Left colon (tissue), 2 donors: ENCODE data around the gene GNG7. TPM values are rescaled to one million over a fixed set of nuclear protein-coding genes. Genes with fewer than 3 reads are reported as not detected.
"Not testable (repeated sequence)": the region's sequence is repeated elsewhere in the genome, so short reads cannot be mapped to it uniquely, and the experiment has no call there.

ENCODE experiments used
- ATAC-seq: fragments of 200-7000 bp; cut with Tn5 transposase; one replicate; pipeline ENCODE4 v1.9.1; 2020; ENCODE audit warnings: mild to moderate bottlenecking, moderate library complexity
- DNase-seq, 2 donors: peaks; one replicate each; pipeline ENCODE4 v3.0.0-alpha.2; 2020
- intact Hi-C, 2 donors: fragments of 100-400 bp; cut with DNase I in 1 of 2; cut with micrococcal nuclease in 1 of 2; formaldehyde crosslinking; loops; one replicate each; pipeline versions ENCODE4 v1.11.2 to v1.14.0; 2022; cut with DNase I, micrococcal nuclease
- total RNA-seq, 2 donors: library from RNA; stranded (reverse); fragmentation: NEBNext Ultra II Directional; extraction: Animal tissue kit (Norgen Biotek cat#: 25700); gene quantifications; one replicate each; pipeline ENCODE4 v1.2.1, GENCODE V29; 2021
- donor health status: DM: no; HTN: no; CAD: no.
- donor health status: DM: yes; HTN: yes; CAD: no.

Gene GNG7
- total RNA-seq, 2 donors from 2014 or later, result 1.4 to 5.3 TPM

DNA sequence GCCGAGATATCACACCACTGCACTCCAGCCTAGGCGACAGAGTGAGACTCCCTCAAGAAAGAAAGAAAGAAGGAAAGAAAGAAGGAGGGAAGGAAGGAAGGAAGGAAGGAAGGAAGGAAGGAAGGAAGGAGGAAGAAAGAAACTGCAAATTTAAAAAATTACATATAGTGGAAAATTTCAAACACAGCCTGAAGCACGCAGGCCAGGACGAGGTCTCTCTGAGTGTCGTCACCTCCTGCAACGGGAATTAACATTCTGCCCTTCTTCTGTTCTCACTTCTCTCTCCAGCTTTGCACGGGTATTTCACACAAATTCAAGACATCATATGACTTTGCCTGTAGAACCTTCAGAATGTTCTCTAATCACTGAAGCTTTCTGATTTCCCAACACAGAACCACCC, 108.2 kb downstream of the GNG7 start:
- ATAC-seq, result no peak
- no peak for DNase-seq
- intact Hi-C loops, result no loop called here

DNA sequence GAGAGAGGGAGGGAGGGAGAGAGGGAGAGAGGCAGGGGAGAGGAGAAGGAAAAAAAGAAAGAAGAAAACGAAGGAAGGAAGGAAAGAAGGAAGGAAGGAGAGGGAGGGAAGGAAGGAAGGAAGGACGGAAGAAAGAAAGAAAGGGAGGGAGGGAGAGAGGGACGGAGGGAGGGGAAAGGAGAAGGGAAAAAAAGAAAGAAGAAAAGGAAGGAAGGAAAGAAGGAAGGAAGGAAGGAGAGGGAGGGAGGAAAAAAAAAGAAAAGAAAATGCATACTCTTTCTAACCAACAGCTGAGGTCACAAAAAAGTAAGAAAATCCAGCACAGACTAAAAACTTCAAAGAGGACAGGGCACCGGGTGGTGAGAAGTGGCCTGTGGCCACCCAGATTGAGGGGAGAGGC, 109.7 kb downstream of the GNG7 start:
- no peak for DNase-seq
- ATAC-seq, result no peak
- intact Hi-C loops, result no loop called here

DNA sequence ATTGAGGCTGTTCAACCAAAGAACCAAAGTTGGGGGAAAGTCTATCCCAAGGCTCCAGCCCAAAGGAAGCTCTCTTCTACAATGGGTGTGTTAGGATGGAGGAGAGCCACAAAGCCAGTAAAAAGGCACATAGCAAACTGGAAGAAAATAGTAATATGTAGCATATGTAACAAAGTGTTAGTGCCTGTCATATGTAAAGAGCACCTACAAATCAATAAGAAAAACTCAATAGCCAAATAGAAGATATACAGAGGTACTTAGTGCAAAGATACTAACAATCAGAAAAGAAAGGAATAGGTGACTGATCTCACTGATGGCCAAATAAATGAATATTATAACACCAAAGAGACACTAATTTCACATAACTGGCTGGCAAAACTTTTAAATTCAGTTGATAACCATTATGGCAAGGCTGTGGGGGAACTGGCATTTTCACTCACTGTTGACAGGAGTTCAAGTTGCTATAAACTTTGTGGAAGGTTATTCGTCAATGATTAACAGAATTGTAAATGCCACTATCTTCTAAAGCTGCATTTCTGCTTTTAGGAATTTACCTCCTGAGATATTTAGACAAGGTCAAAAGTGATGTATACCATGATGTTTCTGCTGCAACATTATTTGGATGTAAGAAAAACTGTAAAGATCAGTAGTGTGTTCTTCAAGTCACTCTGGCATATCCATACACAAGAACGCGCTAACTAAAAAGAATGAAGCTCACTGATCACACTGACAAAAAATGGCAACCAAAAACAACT, 110.8 kb downstream of the GNG7 start:
- intact Hi-C loops, result no loop called here
- DNase-seq, result no peak
- peak; percentile 63 for ATAC-seq

DNA sequence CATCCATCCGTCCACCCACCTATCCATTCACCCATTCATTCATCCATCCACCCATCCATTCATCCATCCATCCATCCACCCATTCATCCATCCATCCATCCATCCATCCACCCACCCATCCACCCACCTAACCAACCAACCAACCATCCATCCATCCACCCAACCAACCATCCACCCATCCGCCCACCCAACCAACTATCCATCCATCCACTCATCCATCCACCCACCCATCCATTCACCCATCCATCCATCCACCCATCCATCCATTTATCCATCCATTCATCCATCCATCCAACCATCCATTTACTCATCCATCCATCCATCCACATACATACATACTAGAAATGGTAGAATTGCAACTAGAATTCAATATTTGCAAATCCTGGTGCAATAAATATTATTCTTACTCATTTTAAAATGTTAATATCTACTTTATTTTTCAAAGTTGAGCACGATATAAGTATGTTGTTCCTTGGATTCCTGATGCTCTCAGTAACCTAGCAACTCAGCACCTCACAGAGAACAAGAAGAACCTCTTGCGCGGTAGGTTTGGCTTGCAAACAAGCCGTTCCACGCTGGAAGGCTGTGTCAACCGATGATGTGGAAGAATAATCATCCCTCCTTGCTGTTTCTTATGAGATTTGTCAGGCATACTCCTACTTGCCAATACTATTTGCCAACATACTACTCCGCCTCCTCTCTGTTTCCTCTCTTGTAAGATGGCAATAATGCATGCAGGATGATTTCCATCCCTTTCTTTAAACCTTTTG, 111.7 kb downstream of the GNG7 start:
- DNase-seq (no peak), ATAC-seq (no peak)
- intact Hi-C loops, result no loop called here

GRCh38 chr19:2589441-2589840, 113.1 kb downstream of the GNG7 start:
- ATAC-seq (no peak), DNase-seq (no peak)
- intact Hi-C loops, result loop anchor here in 1 of 2 donors (10.0 kb wide), 1 partner anchor 115 kb away; the partner anchor contains the start of gene GADD45B

DNA sequence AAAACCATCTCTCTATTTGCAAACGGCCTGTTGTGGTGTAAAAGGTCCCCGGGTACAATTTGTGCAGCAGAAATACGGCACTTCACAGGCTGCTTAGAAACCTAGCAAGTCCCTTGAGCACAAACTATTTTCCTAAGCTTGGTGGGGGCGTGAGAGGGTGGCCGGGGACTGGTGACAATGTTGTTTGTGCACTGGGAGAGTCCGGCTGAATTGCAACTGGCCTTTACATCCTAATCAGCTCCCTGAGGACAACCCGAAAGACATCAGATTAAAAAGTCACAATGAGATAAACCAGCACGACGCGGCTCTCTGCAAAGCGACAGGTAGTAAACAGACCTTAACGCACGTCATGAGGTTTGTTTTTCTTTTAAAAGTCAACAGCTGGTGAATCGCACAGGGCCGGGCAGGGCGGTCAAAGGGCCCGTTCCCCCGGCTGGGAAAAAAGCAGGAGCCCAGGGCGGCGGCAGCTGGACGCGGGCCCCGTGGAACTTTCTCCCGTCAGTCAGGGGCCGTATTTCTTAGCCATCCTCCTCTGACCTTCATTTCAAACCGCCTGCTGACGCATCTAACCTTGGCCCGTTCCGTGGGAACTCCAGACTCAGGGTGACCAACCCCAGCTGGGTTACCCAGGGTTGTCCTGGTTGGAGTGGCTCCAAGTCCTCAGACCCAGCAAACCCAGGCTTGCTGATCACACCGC, 114.3 kb downstream of the GNG7 start:
- intact Hi-C loops, result loop anchor here in 1 of 2 donors (10.0 kb wide), 1 partner anchor 113 kb away; the partner anchor contains the start of gene GADD45B
- ATAC-seq, result peak; percentile 90
- peak in 1 of 2 donors; percentile 67 for DNase-seq

DNA sequence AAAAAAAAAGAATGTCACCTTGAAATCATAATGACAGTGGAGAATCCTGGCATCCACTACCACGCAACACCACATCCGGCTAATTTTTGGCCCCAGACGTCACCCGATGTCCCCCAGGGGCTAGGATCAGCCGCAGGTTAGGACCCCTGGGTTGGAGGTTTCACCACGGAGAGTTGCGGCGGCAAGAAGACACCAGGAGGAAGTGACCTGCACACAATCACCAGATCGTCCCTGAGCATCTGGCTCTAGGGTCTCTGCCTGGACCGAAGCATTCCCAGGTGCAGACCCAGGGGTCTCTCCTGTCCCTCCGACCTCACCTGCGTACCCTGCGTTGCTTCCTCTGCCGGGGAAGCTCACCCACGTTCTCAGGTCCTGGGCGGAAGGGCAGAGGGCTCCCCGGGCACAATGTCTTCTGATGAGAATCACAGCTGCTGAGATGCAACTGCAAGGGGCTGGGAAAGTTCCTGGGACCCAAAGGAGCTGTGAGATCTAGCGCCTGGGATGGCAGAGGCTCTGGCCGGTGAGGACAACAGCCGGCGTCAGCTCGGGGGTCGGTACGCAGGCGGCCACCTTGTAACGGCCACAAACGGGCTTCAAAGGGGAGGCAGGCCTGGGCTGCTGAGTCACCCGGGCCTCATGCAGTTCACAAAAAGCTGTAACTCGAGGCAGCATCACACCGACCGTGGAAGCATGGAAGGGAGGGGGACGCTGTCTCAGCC, 115.3 kb downstream of the GNG7 start:
- intact Hi-C loops, result loop anchor here in 1 of 2 donors (10.0 kb wide), 1 partner anchor 112 kb away; the partner anchor contains the start of gene GADD45B
- no peak for DNase-seq
- ATAC-seq, result no peak

- DNase-seq, result no peak
- intact Hi-C loops, result loop anchor here in 1 of 2 donors (10.0 kb wide), 1 partner anchor 111 kb away; the partner anchor contains the start of gene GADD45B
- ATAC-seq, result no peak
Observed at GRCh38 chr19:2586196-2586595, 116.3 kb downstream of the GNG7 start.

- intact Hi-C loops, result loop anchor here in 1 of 2 donors (10.0 kb wide), 1 partner anchor 109 kb away; the partner anchor contains the start of gene GADD45B
- no peak for ATAC-seq
- DNase-seq, result no peak
Observed at GRCh38 chr19:2584002-2584401, 118.5 kb downstream of the GNG7 start.

DNA sequence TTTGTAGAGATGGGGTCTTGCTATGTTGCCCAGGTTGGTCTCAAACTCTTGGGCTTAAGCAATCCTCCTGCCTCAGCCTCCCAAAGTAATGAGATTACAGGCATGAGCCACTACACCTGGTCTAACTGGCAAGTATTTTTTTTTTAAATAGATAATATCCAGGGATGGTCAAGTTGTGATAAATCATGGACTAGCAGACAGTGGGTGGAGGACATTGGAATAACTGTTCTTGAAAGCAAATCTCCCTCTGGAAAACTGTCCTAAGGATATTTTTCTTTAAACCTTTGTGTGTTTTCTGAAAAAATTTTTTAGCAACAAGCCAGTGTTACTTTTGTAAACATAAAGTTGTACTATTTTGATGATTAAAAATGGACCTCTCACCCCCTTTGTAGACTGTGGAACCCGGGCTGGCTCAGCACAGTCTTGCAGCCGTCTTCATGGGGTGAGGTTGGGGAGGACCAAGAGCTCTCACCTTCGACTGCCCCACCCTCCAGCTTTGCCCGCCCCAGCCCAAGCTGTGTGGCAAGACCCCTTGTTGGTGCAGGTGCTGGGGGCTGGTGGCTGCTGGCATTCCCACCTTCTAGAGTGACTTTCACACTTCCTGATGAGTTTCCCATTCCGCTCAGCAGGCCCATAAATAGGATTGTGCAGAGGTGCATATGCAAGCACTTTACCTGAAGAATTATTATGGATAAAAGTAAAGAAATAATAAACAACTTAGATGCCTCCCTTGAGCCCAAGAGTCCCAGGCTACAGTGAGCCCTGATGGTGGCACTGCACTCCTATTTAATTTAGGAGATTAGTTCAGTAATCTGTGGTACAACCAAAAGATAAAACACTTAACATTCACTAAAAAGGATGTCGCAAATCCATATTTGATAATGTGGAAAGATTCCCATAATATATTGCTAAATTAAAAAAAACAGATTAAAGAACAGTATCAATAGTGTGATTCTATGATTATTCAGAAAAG, 119.2 kb downstream of the GNG7 start:
- intact Hi-C loops, result loop anchor here in 1 of 2 donors (10.0 kb wide), 1 partner anchor 108 kb away; the partner anchor contains the start of gene GADD45B
- no peak for DNase-seq
- ATAC-seq, result no peak

GRCh38 chr19:2580396-2580795, 122.1 kb downstream of the GNG7 start:
- not testable (repeated sequence) for ATAC-seq
- intact Hi-C loops, result loop anchor here in 1 of 2 donors (10.0 kb wide), 1 partner anchor 106 kb away; the partner anchor contains the start of gene GADD45B

DNA sequence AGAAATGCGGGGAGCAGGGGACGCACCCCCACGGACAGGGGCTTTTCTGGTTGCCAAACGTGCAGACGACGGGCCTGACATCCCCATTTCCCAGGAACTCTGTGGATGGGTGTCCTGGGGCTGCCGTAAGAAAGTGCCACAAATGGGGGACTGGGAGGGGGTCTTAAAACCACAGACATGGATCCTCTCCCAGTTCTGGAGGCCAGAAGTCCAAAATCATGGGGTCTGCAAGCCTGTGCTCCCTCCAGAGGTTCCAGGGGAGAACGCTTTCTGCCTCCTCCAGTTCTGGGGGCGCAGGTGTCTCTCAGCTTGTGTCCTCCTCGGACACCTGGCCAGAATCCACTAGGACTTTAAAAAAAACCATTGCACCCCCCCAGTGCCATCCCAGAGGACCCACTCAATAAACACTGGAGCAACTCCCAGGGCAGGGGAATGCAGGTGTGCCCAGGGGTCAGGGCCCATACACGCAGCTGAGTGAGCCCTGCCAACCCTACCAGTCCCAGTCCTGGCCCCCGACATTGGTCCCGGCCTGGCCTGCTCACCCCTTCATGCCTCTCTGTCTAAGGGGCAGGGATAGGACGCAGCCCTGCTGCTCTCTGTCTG, 122.7 kb downstream of the GNG7 start:
- peak; percentile 7 to 26 for DNase-seq
- intact Hi-C loops, result loop anchor here (5.0 to 10.0 kb wide), 2 partner anchors 33 to 105 kb away; partner anchors contain the start of gene GADD45B (in 1 of the 2)
- no peak for ATAC-seq

More at GRCh38 chr19:2580396-2580795, 122.1 kb downstream of the GNG7 start:
- peak; percentile 0 to 12 for DNase-seq

DNA sequence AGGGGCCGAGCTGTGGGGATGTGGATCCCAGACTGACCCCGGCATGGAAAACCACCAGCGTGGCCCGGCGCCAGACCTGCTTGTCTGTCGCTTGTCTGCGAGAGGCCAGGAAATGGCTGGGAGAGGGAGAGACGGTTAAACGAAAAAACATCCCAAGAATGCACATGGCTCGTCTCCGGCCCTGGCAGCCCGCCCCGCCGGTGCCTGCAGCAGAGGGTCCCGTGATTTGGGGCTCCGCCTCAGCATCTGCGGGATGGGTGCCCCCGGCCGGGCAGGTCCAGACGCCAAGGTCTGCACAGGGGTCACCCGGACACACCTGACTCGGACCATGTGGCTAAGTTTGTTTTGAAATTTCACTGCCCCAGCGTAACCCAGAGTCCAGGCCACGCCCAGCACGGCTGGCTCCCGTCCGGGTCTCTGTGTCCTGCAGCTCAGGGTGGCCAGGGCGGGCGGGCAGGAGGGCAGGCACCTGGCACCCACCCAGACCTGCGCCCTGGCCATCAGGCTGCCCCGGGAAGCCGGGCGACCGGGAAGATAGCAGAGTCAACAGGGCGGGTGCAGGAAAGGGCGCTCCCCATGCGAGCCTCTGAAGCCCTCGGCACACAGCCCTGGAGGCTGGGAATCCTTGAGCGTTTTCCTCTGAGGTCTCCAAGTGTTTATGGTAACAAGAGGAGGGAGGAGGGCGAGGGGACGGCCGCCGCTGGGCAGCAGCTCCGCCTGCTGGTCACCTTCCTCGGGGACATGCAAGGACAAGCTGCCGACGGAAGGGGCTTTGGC, 123.4 kb downstream of the GNG7 start:
- intact Hi-C loops, result loop anchor here in 1 of 2 donors (5.0 kb wide), 1 partner anchor 33 kb away; no protein-coding TSS in a partner anchor
- ATAC-seq (peak; percentile 78), DNase-seq (peak; percentile 85 to 90)

GRCh38 chr19:2578391-2578890, 124.1 kb downstream of the GNG7 start:
- ATAC-seq (peak; percentile 34), DNase-seq (peak; percentile 34 to 39)
- intact Hi-C loops, result loop anchor here in 1 of 2 donors (5.0 kb wide), 1 partner anchor 34 kb away; no protein-coding TSS in a partner anchor

DNA sequence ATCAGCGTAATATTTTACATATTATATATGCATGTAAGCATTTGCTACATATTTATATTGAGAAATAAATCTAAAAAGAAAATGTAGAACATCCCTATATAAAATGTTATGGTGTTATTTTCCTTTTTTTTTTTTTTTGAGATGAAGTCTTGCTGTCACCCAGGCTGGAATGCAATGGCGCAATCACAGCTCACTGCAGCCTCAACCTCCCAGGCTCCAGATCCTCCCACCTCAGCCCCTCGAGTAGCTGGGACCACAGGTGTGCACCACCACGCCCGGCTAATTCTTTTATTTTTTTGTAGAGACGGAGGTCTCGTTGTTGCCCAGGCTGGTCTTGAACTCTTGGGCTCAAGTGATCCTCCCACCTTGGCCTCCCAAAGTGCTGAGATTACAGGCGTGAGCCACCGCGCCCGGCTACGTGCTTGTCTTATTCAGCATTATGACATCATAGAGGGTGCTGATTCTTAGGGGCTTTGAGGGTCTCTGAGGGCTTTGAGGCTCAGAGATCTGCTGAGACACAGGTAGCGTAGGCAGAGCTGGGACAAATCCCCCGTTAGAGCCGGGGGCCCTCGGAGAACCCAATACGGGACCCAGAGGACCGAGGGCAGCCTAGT, 124.7 kb downstream of the GNG7 start:
- ATAC-seq, result no peak
- DNase-seq, result peak; percentile 17 to 29
- intact Hi-C loops, result loop anchor here in 1 of 2 donors (5.0 kb wide), 1 partner anchor 34 kb away; no protein-coding TSS in a partner anchor
